HEK293 (cell line): Measurements from ENCODE around the gene SMC5.

Source experiments
- CTCF ChIA-PET: fragments of 350-600 bp; formaldehyde crosslinking; extraction: SDS; loops from one replicate; lab custom pipeline; 2021; ENCODE audit warnings: antibody characterized with exemption; lab: Yijun Ruan, JAX
- POLR2A ChIA-PET: fragments of 300-600 bp; formaldehyde crosslinking; extraction: SDS; loops from one replicate; lab custom pipeline; 2020; ENCODE audit warnings: antibody characterized with exemption, inconsistent platforms; lab: Yijun Ruan, JAX
- H3K27ac ChIP-seq: fragments of 200-500 bp; sonication (Bioruptor generic); 2 replicates; pipeline ENCODE4 v1.5.1; 2014; ENCODE audit warnings: low read depth, low read length, control low read depth, inconsistent platforms; ENCODE audit errors: extremely low read depth
- H3K36me3 ChIP-seq, 2 experiments: fragments of 200-500 bp in 1 of 2; sonication (Bioruptor generic) in 1 of 2; 1 replicate in 1 of 2; 2 replicates in 1 of 2; pipeline ENCODE4 v1.5.1; 2014 to 2017; ENCODE audit warnings: inconsistent platforms in 2 of 2, low read length in 2 of 2; ENCODE audit not compliant: control insufficient read depth in 2 of 2, insufficient read depth in 1 of 2
- H3K4me1 ChIP-seq: fragments of 200-500 bp; sonication (Bioruptor generic); 2 replicates; pipeline ENCODE4 v1.5.1; 2014; ENCODE audit warnings: mild to moderate bottlenecking, low read length, inconsistent platforms; ENCODE audit not compliant: control insufficient read depth, insufficient read depth
- H3K4me3 ChIP-seq: 2 replicates; pipeline ENCODE4 v1.5.1; 2011; ENCODE audit warnings: low read depth, mild to moderate bottlenecking, control low read depth, low read length, moderate library complexity
- H3K9me3 ChIP-seq: fragments of 200-500 bp; sonication (Bioruptor generic); 2 replicates; pipeline ENCODE4 v1.5.1; 2014; ENCODE audit warnings: low read depth, low read length, inconsistent platforms; ENCODE audit not compliant: control insufficient read depth, insufficient read depth
- EGR2 ChIP-seq: fragments of 450-650 bp; formaldehyde crosslinking; IDR thresholded peaks from 2 replicates; pipeline ENCODE4 v1.5.1; 2016; ENCODE audit warnings: low read depth, missing biosample characterization, missing genetic modification characterization
- REPIN1 ChIP-seq: fragments of 450-650 bp; formaldehyde crosslinking; IDR thresholded peaks from 2 replicates; pipeline ENCODE4 v1.5.1; 2017; ENCODE audit warnings: missing biosample characterization, missing genetic modification characterization, low read depth
- SCRT1 ChIP-seq: fragments of 450-650 bp; formaldehyde crosslinking; IDR thresholded peaks from 2 replicates; pipeline ENCODE4 v1.5.1; 2016; ENCODE audit warnings: missing biosample characterization, missing genetic modification characterization, borderline replicate concordance
- YY2 ChIP-seq: fragments of 450-650 bp; formaldehyde crosslinking; IDR thresholded peaks from 2 replicates; pipeline ENCODE4 v1.5.1; 2016; ENCODE audit warnings: missing biosample characterization, missing genetic modification characterization
- ZBTB21 ChIP-seq: fragments of 450-650 bp; formaldehyde crosslinking; IDR thresholded peaks from 2 replicates; pipeline ENCODE4 v1.5.1; 2017; ENCODE audit warnings: missing biosample characterization, missing genetic modification characterization
- ZFP69B ChIP-seq: fragments of 450-650 bp; formaldehyde crosslinking; IDR thresholded peaks from 2 replicates; pipeline ENCODE4 v1.5.1; 2016; ENCODE audit warnings: missing biosample characterization, missing genetic modification characterization
- ZNF155 ChIP-seq: fragments of 450-650 bp; formaldehyde crosslinking; IDR thresholded peaks from 2 replicates; pipeline ENCODE4 v1.5.1; 2016; ENCODE audit warnings: missing biosample characterization, missing genetic modification characterization
- ZNF157 ChIP-seq: fragments of 450-650 bp; formaldehyde crosslinking; IDR thresholded peaks from 2 replicates; pipeline ENCODE4 v1.5.1; 2016; ENCODE audit warnings: missing biosample characterization, missing genetic modification characterization
- ZNF202 ChIP-seq: fragments of 450-650 bp; formaldehyde crosslinking; IDR thresholded peaks from 2 replicates; pipeline ENCODE4 v1.5.1; 2016; ENCODE audit warnings: missing biosample characterization, missing genetic modification characterization, borderline replicate concordance
- ZNF248 ChIP-seq: fragments of 450-650 bp; formaldehyde crosslinking; IDR thresholded peaks from 2 replicates; pipeline ENCODE4 v1.5.1; 2017; ENCODE audit warnings: missing biosample characterization, missing genetic modification characterization
- ZNF416 ChIP-seq: fragments of 450-650 bp; formaldehyde crosslinking; IDR thresholded peaks from 2 replicates; pipeline ENCODE4 v1.5.1; 2016; ENCODE audit warnings: missing biosample characterization, missing genetic modification characterization
- ZNF549 ChIP-seq: fragments of 450-650 bp; IDR thresholded peaks from 2 replicates; pipeline ENCODE4 v1.5.1; 2018; ENCODE audit warnings: missing biosample characterization, missing genetic modification characterization, mild to moderate bottlenecking, inconsistent platforms, moderate library complexity
- ZNF623 ChIP-seq: fragments of 450-650 bp; formaldehyde crosslinking; IDR thresholded peaks from 2 replicates; pipeline ENCODE4 v1.5.1; 2016; ENCODE audit warnings: missing biosample characterization, missing genetic modification characterization
- ZNF843 ChIP-seq: fragments of 450-650 bp; formaldehyde crosslinking; IDR thresholded peaks from 2 replicates; pipeline ENCODE4 v1.5.1; 2016; ENCODE audit warnings: missing biosample characterization, missing genetic modification characterization
- ZSCAN30 ChIP-seq: fragments of 450-650 bp; IDR thresholded peaks from 2 replicates; pipeline ENCODE4 v1.5.1; 2018; ENCODE audit warnings: missing biosample characterization, mild to moderate bottlenecking, missing genetic modification characterization, moderate library complexity
- TF ChIP-seq, protein P1 (sequence below): fragments of 450-650 bp; formaldehyde crosslinking; IDR thresholded peaks from 2 replicates; pipeline ENCODE4 v1.5.1; 2016; ENCODE audit warnings: missing biosample characterization, missing genetic modification characterization
- TF ChIP-seq, protein P2 (sequence below): fragments of 450-650 bp; formaldehyde crosslinking; conservative IDR thresholded peaks from 2 replicates; pipeline ENCODE4 v1.5.1; 2016; ENCODE audit warnings: low read depth, missing biosample characterization, missing genetic modification characterization
- TF ChIP-seq, protein P3 (sequence below): fragments of 450-650 bp; formaldehyde crosslinking; IDR thresholded peaks from 2 replicates; pipeline ENCODE4 v1.5.1; 2016; ENCODE audit warnings: missing biosample characterization, missing genetic modification characterization
- TF ChIP-seq, protein P4 (sequence below): fragments of 450-650 bp; formaldehyde crosslinking; IDR thresholded peaks from 2 replicates; pipeline ENCODE4 v1.5.1; 2016; ENCODE audit warnings: missing biosample characterization, missing genetic modification characterization

The SMC5 gene

DNA sequence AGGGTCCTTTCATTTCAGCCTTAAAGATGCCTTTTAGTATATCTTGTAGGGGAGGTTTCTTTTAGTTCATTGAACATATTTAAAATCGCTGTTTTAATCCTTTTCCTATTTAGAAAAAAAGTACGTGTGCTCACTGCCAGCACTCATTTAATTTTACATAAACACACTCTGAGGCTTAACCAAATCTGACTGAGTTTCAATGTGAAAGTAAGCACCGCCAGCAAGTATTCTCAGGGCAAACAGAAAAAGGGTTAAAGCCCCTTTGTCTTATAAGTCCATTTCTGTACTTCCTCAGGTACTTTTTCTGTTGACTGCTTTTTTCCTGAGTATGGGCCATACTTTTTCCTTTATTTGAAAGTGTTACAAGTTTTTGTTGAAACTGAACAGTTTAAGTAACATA, 31.8 kb downstream of the SMC5 start:
- peaks cover 17 to 65% of the 10 kb centered on the region in 2 experiments for H3K36me3 ChIP-seq
- no peaks in the 10 kb centered on the region for H3K9me3 ChIP-seq
- TF ChIP-seq ZNF157 (tag by site-specific recombination) (no peak), ZNF843 (tag by site-specific recombination) (no peak), SCRT1 (no peak), ZNF155 (no peak), ZNF202 (no peak), ZBTB21 (tag by site-specific recombination) (no peak), ZFP69B (tag by site-specific recombination) (no peak), REPIN1 (tag by site-specific recombination) (no peak), ZNF416 (tag by site-specific recombination) (no peak)
- TF ChIP-seq, protein P1, sequence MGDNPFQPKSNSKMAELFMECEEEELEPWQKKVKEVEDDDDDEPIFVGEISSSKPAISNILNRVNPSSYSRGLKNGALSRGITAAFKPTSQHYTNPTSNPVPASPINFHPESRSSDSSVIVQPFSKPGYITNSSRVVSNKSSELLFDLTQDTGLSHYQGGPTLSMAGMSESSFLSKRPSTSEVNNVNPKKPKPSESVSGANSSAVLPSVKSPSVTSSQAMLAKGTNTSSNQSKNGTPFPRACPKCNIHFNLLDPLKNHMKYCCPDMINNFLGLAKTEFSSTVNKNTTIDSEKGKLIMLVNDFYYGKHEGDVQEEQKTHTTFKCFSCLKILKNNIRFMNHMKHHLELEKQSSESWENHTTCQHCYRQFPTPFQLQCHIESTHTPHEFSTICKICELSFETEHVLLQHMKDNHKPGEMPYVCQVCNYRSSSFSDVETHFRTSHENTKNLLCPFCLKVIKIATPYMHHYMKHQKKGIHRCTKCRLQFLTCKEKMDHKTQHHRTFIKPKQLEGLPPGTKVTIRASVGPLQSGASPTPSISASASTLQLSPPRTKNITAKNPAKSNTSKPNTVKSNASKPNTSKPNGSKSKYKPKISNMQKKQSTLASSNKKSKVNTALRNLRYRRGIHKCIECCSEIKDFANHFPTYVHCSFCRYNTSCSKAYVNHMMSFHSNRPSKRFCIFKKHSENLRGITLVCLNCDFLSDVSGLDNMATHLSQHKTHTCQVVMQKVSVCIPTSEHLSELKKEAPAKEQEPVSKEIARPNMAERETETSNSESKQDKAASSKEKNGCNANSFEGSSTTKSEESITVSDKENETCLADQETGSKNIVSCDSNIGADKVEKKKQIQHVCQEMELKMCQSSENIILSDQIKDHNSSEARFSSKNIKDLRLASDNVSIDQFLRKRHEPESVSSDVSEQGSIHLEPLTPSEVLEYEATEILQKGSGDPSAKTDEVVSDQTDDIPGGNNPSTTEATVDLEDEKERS (tag by site-specific recombination): no peak
- H3K4me3 ChIP-seq: no peak overlapping the region
- POLR2A ChIA-PET: no interaction called here
- H3K27ac ChIP-seq: no peak overlapping the region
- CTCF ChIA-PET: no interaction called here
- no peaks in the 10 kb centered on the region for H3K4me1 ChIP-seq

DNA sequence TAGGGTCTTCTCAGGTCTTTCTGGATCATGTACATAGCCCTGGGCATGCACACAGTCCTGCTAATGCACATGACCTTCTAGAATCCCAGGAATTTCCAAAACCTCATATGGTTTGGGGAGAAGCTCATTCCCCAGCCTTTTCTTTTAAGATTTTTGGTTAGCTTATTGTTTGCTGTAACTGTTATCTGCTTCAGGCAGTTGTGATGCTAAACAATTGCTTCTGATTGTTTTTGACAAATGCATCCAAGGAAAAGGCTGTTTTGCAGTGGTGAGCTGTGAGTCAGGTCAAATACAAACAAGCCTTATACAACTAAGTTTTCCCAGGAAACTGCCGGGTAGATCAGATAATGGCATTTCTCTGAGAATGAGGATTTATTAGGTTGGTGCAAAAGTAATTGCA, 32.7 kb downstream of the SMC5 start:
- Histone ChIP-seq H3K36me3 (peaks cover 11 to 60% of the 10 kb centered on the region in 2 experiments), H3K27ac (no peak overlapping the region), H3K9me3 (no peaks in the 10 kb centered on the region), H3K4me3 (no peak overlapping the region), H3K4me1 (no peaks in the 10 kb centered on the region)
- ChIA-PET CTCF (no interaction called here), POLR2A (no interaction called here)
- TF ChIP-seq ZNF623 (tag by site-specific recombination) (no peak), ZNF248 (tag by site-specific recombination) (no peak), ZSCAN30 (no peak), YY2 (no peak), ZNF549 (tag by site-specific recombination) (no peak), EGR2 (tag by site-specific recombination) (no peak), SCRT1 (no peak), ZBTB21 (tag by site-specific recombination) (no peak)
- TF ChIP-seq, protein P1 (tag by site-specific recombination): no peak
- TF ChIP-seq, protein P2, sequence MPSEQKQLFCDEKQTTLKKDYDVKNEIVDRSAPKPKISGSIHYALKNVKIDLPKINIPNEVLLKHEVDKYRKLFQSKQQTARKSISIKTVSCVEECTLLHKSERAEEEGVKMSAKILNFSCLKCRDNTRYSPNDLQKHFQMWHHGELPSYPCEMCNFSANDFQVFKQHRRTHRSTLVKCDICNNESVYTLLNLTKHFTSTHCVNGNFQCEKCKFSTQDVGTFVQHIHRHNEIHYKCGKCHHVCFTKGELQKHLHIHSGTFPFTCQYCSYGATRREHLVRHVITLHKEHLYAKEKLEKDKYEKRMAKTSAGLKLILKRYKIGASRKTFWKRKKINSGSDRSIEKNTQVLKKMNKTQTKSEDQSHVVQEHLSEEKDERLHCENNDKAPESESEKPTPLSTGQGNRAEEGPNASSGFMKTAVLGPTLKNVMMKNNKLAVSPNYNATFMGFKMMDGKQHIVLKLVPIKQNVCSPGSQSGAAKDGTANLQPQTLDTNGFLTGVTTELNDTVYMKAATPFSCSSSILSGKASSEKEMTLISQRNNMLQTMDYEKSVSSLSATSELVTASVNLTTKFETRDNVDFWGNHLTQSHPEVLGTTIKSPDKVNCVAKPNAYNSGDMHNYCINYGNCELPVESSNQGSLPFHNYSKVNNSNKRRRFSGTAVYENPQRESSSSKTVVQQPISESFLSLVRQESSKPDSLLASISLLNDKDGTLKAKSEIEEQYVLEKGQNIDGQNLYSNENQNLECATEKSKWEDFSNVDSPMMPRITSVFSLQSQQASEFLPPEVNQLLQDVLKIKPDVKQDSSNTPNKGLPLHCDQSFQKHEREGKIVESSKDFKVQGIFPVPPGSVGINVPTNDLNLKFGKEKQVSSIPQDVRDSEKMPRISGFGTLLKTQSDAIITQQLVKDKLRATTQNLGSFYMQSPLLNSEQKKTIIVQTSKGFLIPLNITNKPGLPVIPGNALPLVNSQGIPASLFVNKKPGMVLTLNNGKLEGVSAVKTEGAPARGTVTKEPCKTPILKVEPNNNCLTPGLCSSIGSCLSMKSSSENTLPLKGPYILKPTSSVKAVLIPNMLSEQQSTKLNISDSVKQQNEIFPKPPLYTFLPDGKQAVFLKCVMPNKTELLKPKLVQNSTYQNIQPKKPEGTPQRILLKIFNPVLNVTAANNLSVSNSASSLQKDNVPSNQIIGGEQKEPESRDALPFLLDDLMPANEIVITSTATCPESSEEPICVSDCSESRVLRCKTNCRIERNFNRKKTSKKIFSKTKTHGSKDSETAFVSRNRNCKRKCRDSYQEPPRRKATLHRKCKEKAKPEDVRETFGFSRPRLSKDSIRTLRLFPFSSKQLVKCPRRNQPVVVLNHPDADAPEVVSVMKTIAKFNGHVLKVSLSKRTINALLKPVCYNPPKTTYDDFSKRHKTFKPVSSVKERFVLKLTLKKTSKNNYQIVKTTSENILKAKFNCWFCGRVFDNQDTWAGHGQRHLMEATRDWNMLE (tag by site-specific recombination): no peak
- TF ChIP-seq, protein P3, sequence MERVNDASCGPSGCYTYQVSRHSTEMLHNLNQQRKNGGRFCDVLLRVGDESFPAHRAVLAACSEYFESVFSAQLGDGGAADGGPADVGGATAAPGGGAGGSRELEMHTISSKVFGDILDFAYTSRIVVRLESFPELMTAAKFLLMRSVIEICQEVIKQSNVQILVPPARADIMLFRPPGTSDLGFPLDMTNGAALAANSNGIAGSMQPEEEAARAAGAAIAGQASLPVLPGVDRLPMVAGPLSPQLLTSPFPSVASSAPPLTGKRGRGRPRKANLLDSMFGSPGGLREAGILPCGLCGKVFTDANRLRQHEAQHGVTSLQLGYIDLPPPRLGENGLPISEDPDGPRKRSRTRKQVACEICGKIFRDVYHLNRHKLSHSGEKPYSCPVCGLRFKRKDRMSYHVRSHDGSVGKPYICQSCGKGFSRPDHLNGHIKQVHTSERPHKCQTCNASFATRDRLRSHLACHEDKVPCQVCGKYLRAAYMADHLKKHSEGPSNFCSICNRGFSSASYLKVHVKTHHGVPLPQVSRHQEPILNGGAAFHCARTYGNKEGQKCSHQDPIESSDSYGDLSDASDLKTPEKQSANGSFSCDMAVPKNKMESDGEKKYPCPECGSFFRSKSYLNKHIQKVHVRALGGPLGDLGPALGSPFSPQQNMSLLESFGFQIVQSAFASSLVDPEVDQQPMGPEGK (tag by site-specific recombination): no peak
- TF ChIP-seq, protein P4, sequence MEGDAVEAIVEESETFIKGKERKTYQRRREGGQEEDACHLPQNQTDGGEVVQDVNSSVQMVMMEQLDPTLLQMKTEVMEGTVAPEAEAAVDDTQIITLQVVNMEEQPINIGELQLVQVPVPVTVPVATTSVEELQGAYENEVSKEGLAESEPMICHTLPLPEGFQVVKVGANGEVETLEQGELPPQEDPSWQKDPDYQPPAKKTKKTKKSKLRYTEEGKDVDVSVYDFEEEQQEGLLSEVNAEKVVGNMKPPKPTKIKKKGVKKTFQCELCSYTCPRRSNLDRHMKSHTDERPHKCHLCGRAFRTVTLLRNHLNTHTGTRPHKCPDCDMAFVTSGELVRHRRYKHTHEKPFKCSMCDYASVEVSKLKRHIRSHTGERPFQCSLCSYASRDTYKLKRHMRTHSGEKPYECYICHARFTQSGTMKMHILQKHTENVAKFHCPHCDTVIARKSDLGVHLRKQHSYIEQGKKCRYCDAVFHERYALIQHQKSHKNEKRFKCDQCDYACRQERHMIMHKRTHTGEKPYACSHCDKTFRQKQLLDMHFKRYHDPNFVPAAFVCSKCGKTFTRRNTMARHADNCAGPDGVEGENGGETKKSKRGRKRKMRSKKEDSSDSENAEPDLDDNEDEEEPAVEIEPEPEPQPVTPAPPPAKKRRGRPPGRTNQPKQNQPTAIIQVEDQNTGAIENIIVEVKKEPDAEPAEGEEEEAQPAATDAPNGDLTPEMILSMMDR (tag by site-specific recombination): no peak
